Inflammatory macrophage treated with lipopolysaccharide for 4 hours (primary cell): ENCODE results near the gene SLC18B1.
A peak's percentile ranks its signal among the peaks of the same experiment; 100 is the strongest.
"Not testable (repeated sequence)": the region's sequence is repeated elsewhere in the genome, so short reads cannot be mapped to it uniquely, and the experiment has no call there.

ENCODE experiments used
- DNase-seq: peaks from one replicate; pipeline ENCODE4 v3.0.0-alpha.2; 2020

SLC18B1 gene

GRCh38 chr6:132798869-132799538 is 567 bp upstream of the SLC18B1 start:
- DNase-seq = peak; percentile 53

- DNase-seq = no peak
Measured at GRCh38 chr6:132795461-132795860, 3.0 kb downstream of the SLC18B1 start.

DNA sequence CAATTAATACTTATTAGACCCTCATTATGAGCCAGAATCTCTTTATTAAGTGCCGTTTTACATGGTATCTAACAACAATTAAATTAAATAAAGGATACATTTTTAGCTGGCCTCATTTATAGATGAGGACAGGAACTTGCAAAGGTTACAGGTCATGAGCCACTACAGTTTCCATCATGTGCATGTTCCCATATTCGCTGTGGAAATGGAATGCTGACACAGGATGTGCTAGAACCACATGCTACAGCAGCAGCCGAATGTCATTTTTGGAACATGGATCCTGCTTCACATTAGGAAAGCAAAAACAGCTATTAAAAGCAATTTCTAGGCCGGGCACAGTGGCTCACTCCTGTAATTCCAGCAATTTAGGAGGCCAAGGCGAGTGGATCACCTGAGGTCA is 5.9 kb downstream of the SLC18B1 start:
- DNase-seq = no peak

GRCh38 chr6:132790450-132790849 is 8.0 kb downstream of the SLC18B1 start:
- DNase-seq = peak; percentile 53

DNA sequence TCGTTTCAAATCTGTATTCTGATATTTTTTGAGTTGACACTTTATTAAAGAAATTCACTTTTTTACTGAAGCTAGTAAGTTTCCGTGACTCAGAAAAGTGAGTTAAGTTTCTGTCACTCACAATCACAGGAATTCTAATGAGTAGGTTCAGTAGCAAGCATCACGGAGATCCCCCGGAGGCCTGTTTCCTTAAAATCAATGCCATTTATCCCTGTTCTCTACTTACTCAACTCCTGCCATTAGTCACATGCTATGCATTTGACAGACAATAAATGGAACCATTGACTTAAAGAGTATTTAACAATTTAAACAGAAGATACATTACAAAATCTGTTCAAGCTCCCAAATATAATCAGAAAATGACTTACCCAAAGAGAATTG is 9.1 kb downstream of the SLC18B1 start:
- peak; percentile 32 for DNase-seq

DNA sequence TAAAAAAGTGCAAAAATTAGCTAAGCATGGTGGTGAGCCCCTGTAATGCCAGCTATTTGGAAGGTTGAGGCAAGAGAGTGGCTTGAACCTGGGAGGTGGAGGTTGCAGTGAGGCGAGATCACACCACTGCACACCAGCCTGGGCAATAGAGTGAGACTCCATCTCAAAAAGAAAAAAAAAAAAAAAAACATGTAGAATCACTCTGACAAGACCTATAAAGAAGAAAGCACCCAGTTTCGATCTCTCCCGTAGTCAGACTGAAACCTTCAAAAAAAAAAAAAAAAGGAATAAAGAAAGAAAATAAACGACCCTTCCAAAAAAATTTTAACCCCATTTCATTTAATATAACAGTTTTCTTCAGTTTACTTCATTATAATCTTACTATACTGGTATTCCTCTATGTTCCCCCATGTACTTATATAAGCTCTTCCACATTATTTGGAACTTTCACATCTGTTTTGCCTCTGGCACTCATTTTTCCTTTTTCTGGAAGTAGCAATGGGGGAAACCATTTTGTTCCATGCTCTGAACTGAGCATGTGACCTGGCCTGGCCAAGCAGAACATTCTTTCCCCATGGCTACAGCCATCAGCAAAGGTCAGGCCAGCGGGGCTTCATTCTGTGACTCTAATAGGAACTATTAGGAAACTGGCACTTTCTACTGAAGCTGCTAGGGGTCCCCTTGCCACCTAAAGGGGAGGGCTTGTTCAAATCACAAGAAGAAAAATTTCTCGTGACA is 9.6 kb downstream of the SLC18B1 start:
- DNase-seq = no peak

GRCh38 chr6:132785936-132786335 is 12.5 kb downstream of the SLC18B1 start:
- no peak for DNase-seq

GRCh38 chr6:132780770-132781371 is 17.6 kb downstream of the SLC18B1 start:
- DNase-seq = no peak

GRCh38 chr6:132777881-132778280 is 20.6 kb downstream of the SLC18B1 start:
- not testable (repeated sequence) for DNase-seq

DNA sequence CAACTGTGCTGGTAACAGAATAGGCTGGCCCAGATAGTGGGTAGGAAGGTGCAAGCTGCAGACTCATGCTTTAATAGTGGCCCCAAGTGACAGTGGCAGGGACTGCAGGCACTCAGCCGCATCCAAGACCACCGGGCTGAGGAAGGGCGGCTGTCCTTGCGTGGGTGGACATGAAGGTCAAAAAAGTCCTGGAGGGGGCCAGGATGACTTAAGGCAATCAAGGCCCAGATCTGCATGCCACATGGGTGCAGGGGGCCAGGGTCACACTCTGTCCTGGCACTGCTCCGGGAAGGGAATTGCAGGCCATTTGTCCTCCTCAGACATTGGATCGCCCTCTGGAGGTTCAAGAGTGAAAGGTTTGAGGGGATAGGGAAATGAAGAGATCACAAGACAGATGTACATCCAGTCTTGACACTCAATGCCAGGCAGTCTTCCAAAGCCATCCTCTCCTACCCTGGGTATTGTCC is 30.4 kb downstream of the SLC18B1 start:
- DNase-seq = peak; percentile 74

- no peak for DNase-seq
Measured at GRCh38 chr6:132765560-132765959, 32.9 kb downstream of the SLC18B1 start.

- DNase-seq = no peak
Measured at GRCh38 chr6:132764370-132764769, 34.1 kb downstream of the SLC18B1 start.

DNA sequence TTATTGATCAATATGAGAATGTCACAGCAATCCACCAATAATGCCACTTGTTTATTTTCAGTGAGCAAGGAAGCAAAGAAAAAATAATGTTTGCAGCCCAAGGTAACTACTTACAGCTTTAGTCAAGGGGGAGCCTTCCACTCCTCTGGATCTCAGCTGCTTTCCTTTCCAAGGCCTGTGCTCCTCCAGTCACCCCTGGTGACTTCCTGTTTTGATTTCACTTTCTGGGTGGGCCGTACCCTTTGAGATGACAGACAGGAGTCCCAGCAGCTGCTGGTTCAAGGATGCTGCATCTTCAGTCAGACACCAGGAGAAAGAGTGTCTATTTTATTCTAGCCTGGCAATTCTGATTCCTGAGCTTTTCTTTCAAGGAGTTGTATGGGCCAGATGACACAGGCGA is 35.2 kb downstream of the SLC18B1 start:
- DNase-seq = peak; percentile 82

DNA sequence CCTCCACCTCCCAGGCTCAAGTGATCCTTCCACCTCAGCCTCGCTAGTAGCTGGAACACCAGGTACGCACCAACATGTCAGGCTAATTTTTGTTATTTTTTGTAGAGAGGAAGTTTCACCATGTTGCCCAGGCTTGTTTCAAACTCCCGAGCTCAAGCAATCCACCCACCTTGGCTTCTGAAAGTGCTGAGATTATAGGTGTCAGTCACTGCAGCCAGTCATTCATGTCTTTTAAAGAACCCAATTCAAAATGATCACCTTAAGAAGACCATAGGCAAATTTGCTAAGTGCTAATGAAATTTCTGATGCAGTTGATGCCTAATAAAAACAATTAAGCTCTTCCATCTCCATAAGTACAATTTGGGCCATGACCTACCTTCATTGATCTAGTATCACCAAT is 38.2 kb downstream of the SLC18B1 start:
- DNase-seq = no peak

- no peak for DNase-seq
Measured at GRCh38 chr6:132758689-132759088, 39.7 kb downstream of the SLC18B1 start.

GRCh38 chr6:132752255-132752654 is 46.2 kb downstream of the SLC18B1 start:
- no peak for DNase-seq

DNA sequence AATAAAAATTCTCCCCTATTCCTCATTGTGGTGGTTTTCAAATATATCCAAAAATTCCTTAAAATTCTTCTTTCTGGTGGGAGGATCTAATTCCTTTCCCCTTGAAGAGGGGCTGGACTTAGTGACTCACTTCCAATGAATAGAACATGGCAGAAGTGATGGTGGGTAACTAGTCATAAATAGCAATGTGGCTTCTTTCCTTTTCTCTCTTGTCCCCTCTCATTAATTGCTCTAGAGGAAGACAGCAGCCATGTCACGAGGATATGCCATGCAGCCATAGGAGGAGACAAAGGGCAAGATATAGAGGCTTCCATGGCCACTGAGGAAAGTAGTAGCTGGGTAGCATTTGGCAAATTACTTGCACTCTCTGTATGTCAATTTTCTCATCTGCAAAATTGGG is 46.6 kb downstream of the SLC18B1 start:
- no peak for DNase-seq

GRCh38 chr6:132751306-132751705 is 47.1 kb downstream of the SLC18B1 start:
- peak; percentile 89 for DNase-seq

DNA sequence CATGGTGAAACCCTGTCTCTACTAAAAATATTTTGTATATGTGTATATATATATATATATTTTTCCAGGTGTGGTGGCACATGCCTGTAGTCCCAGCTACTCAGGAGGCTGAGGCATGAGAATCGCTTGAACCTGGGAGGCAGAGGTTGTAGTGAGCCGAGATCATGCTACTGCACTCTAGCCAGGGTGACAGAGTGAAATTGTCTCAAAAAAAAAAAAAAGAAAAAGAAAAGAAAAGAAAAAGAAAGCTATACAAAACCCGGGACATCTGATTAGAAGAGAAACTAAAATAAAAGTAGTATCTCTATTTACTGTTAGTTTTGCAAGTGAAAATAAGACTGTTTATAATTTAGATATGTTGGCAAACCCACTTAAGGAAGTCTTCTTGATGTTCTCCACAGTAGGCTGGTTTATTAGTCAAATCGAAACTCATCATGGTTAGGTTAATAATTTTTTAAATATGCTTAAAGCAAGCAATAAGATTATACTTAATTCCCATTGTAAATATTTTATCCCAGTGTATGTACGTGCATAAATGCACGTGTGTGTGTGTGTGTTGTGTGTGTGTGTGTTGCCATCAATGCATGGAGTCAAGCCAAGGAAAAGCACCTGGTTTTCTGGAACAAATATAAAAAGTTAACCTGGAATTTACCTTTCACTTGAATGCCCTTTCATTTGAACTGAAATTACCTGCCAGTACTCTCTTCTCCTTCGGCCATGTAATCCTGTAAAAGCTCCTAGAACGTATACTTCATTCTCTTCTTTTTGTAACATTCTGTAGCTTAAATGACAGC is 47.8 kb downstream of the SLC18B1 start:
- peak; percentile 33 for DNase-seq

DNA sequence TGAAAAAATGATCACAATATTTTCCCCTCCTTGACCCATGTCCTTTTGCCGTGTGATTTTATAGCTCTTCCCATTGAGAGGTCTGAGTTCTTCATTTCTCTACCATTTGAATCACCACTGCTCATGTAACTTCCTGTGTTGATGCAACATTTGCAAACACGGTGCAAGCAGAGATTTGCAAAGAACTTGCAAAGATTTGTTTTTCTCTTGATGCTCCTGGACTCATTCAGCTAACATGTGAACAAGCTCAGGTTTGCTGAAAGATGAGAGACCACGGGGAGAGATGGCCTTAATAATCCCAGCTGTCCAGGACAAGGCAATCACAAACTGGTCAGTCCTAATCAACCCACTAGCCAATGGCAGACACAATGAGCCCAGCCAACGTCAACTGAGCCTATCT is 49.3 kb downstream of the SLC18B1 start:
- peak; percentile 89 for DNase-seq

GRCh38 chr6:132748446-132748845 is 50.0 kb downstream of the SLC18B1 start:
- no peak for DNase-seq

DNA sequence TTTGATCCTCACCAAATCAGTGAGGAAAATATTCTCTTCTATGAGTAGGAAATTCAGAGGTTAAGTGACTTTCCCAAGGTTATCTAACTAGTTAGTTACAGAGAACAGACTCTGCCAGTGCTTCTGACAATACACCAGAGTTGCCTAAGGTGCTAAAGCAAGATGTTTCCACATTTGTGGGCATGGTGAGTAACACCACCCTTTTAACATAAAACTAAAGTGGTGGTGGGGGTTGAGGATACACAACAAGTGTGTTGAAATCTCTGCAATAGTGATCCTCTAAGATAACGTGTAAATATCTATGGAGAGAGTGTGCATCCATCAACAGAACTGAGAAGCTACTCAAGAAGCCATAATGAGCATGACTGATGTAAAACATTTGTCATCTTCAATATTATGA is 52.4 kb downstream of the SLC18B1 start:
- peak; percentile 87 for DNase-seq

GRCh38 chr6:132742495-132742894 is 55.9 kb downstream of the SLC18B1 start:
- peak; percentile 94 for DNase-seq
